Nephron (organoid): ENCODE results near the gene MT1M.

ENCODE experiments used
- H3K27ac Mint-ChIP-seq, 3 experiments: 2 replicates each; pipeline ENCODE4 v1.8.0; 2020; ENCODE audit warnings: mixed read lengths in 3 of 3, mild to moderate bottlenecking in 2 of 3, moderate library complexity in 1 of 3
- H3K27me3 Mint-ChIP-seq: 2 replicates; pipeline ENCODE4 v1.8.0; 2021; ENCODE audit warnings: low read depth, mild to moderate bottlenecking, moderate library complexity, mixed read lengths
- H3K36me3 Mint-ChIP-seq: 2 replicates; pipeline ENCODE4 v1.8.0; 2020; ENCODE audit warnings: low read depth, mixed read lengths
- H3K4me1 Mint-ChIP-seq: 2 replicates; pipeline ENCODE4 v1.8.0; 2020; ENCODE audit warnings: mixed read lengths
- H3K4me3 Mint-ChIP-seq, 3 experiments: 2 replicates each; pipeline ENCODE4 v1.8.0; 2020; ENCODE audit warnings: mild to moderate bottlenecking in 3 of 3, mixed read lengths in 3 of 3, moderate library complexity in 2 of 3
- H3K9me3 Mint-ChIP-seq: 2 replicates; pipeline ENCODE4 v1.8.0; 2020; ENCODE audit warnings: mixed read lengths
- TF ChIP-seq, protein P1 (sequence below), 3 experiments: fragments of 200-600 bp; sonication (generic); IDR thresholded peaks; one replicate each; pipeline ENCODE4 v1.5.0; 2021; ENCODE audit warnings: antibody characterized with exemption in 3 of 3; ENCODE audit not compliant: unreplicated experiment in 3 of 3

Gene MT1M

DNA sequence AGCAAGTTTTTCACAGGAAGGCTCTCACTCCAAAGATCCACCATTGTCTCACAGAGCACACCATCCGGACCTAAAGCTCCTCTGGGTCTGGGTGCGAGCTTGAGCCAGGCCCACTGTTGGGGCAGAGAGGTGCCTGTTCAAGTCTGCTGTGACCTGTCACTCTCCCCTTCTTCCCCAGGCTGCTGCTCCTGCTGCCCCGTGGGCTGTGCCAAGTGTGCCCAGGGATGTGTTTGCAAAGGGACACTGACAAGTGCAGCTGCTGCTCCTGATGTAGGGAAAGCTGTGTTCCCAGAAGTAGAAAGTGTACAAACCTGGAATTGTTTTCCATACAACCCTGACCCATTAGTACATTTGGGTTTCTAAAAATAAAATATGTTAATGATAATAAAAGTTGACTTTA is 45.0 kb downstream of the MT1M start:
- Mint-ChIP-seq H3K4me3 (peak overlapping the region in 1 of 3 experiments; percentile 31), H3K9me3 (no peaks in the 10 kb centered on the region), H3K4me1 (peaks cover 20% of the 10 kb centered on the region), H3K27ac (no peak overlapping the region), H3K27me3 (peaks cover 87% of the 10 kb centered on the region), H3K36me3 (no peaks in the 10 kb centered on the region)
- TF ChIP-seq, protein P1, sequence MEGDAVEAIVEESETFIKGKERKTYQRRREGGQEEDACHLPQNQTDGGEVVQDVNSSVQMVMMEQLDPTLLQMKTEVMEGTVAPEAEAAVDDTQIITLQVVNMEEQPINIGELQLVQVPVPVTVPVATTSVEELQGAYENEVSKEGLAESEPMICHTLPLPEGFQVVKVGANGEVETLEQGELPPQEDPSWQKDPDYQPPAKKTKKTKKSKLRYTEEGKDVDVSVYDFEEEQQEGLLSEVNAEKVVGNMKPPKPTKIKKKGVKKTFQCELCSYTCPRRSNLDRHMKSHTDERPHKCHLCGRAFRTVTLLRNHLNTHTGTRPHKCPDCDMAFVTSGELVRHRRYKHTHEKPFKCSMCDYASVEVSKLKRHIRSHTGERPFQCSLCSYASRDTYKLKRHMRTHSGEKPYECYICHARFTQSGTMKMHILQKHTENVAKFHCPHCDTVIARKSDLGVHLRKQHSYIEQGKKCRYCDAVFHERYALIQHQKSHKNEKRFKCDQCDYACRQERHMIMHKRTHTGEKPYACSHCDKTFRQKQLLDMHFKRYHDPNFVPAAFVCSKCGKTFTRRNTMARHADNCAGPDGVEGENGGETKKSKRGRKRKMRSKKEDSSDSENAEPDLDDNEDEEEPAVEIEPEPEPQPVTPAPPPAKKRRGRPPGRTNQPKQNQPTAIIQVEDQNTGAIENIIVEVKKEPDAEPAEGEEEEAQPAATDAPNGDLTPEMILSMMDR (IDR thresholded peaks at IDR 0.05; ENCODE audit: unreplicated experiment in 3 of 3), result no peak

DNA sequence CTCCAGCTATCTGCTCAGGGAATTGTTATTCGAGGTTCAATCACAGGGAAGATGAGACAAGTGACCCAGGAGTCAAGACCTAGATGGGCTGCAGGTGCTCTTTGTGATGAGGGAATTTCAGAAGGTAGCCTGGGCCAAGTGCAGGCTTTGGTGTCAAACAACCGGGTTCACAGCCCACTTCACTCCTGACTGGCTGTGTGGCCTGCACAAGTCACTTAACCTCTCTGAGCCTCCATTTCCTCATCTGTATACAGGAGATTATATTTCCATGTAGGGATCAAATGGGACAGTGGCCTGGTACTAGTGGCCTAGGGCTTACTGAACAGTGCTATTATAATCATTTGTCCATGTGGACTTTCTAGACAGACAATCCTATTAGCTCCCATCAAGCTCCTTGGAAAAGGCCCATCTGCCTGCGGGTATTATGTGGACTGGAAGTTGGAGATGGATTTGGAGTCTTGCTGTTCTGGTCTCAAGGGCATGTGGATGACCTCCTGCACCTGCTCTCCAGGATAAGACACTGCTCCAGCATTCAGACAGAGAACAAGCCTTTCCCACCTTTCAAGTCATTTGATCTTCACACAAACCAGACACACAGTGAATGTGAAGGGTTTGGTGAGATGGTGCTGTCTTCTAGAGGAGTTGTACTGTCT is 46.7 kb downstream of the MT1M start:
- H3K27me3 Mint-ChIP-seq, result peaks cover 79% of the 10 kb centered on the region

DNA sequence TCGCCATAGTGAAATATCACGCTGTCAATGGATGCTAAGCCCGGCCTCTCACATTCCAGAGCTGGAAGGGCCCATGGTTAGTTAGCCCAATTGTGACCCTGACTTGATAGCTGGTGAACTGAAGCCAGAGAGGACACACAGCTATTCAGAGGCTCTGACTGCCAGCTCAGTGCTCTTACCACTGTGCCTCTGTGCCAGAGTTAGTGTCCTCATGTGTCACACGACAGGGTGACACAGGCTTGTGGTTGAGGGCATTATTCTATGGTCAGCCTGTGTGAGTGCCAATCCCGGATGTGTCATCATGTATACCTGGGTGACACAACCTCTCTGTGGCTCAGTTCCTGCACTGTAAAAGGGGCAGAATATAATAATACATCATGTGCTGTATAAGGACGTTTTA is 47.4 kb downstream of the MT1M start:
- Mint-ChIP-seq H3K27me3 (peaks cover 78% of the 10 kb centered on the region), H3K27ac (no peak overlapping the region), H3K36me3 (peaks cover 3% of the 10 kb centered on the region), H3K9me3 (peaks cover 2% of the 10 kb centered on the region), H3K4me3 (no peak overlapping the region), H3K4me1 (peaks cover 24% of the 10 kb centered on the region)
- TF ChIP-seq, protein P1 (IDR thresholded peaks at IDR 0.05; ENCODE audit: unreplicated experiment in 3 of 3), result no peak

More for the DNA sequence above, 46.7 kb downstream of the MT1M start:
- H3K4me1 Mint-ChIP-seq, result peaks cover 24% of the 10 kb centered on the region
- H3K27ac Mint-ChIP-seq, result no peak overlapping the region
- no peaks in the 10 kb centered on the region for H3K36me3 Mint-ChIP-seq
- H3K9me3 Mint-ChIP-seq, result no peaks in the 10 kb centered on the region
- TF ChIP-seq, protein P1 (IDR thresholded peaks at IDR 0.05; ENCODE audit: unreplicated experiment in 3 of 3), result no peak
- no peak overlapping the region for H3K4me3 Mint-ChIP-seq

DNA sequence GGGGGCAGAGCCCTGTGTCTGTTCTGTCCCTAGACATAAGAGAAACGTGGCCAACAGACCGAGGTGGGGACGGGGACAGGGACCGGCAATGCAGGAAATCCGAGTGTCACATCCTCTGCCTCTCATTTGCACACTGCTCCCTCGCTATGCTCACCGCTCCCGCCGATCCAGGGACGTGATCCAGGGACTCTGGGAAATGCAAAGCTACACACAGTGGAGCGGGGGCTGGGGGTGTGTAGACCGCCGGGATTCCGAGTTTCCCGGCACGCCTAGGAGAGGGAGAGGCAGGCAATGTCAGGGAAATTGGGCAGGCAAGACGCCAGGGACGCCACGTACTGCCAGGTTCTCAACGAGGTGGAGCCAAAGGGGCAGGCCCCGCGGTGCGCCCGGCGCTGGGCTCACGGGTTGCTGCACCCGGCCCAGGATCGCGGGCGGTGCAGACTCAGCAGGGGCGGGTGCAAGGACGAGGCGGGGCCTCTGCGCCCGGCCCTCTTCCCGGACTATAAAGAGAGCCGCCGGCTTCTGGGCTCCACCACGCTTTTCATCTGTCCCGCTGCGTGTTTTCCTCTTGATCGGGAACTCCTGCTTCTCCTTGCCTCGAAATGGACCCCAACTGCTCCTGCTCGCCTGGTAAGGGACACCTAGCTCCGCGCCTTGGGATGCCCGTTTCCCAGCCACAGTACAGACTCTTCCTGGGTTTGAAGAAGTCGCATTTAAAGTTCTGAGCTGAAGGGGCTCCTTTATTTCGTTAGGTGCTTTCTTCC is 49.7 kb downstream of the MT1M start, which contains the start of gene MT1X:
MT1X (plus strand) TSS at position 532 of the 764 bp plus-strand sequence; CDS start at position 603, 71 bp downstream.
- H3K27me3 Mint-ChIP-seq, result peaks cover 59% of the 10 kb centered on the region
- peak within 1 kb of the TSS; percentile 90 to 94 (median 92) for H3K4me3 Mint-ChIP-seq
- H3K36me3 Mint-ChIP-seq, result peaks cover 7% of the 10 kb centered on the region
- H3K27ac Mint-ChIP-seq, result peak within 1 kb of the TSS; percentile 66 to 92 (median 84)
- TF ChIP-seq, protein P1 (IDR thresholded peaks at IDR 0.05; ENCODE audit: unreplicated experiment in 3 of 3), result no peak
- H3K9me3 Mint-ChIP-seq, result peaks cover 11% of the 10 kb centered on the region
- H3K4me1 Mint-ChIP-seq, result peaks cover 15% of the 10 kb centered on the region

DNA sequence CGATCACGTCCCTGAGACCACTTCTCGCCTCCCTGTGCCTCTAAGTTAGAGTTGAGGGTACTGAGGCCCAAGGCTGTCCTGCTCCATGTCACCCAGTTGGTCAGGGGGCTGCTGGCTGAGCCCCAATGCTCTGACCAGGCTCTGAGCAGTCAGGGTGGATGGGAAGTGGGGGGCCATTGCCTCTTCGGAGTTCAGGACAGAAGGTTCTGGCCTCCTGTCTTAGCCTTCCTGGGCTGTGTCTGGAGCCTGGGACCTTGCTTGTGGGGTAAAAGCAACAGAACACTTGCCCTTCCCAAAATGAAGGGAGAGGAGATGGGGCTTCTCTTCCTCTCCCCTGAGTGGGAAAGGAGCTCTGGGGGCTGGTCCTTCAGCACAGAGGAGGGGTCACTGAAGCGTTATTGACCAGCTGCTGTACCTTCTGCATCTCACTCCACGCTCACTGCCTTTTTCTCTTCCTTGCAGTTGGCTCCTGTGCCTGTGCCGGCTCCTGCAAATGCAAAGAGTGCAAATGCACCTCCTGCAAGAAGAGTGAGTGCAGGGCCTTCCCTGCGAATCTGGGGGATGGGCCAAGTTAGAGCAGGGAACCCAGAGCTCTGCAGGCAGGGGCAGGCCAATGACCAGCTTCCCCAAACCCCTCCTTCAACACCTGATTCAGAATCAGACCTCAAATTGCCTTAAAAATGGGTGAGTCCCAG is 50.4 kb downstream of the MT1M start:
- H3K27ac Mint-ChIP-seq, result peak overlapping the region in 2 of 3 experiments; percentile 64 to 92
- H3K4me1 Mint-ChIP-seq, result peaks cover 15% of the 10 kb centered on the region
- H3K9me3 Mint-ChIP-seq, result peaks cover 14% of the 10 kb centered on the region
- TF ChIP-seq, protein P1 (IDR thresholded peaks at IDR 0.05; ENCODE audit: unreplicated experiment in 3 of 3), result no peak
- peaks cover 7% of the 10 kb centered on the region for H3K36me3 Mint-ChIP-seq
- H3K4me3 Mint-ChIP-seq, result peak overlapping the region; percentile 90 to 94 (median 92)
- peaks cover 51% of the 10 kb centered on the region for H3K27me3 Mint-ChIP-seq
